ENCODE results near the gene PACSIN2.
A peak's percentile ranks its signal among the peaks of the same experiment; 100 is the strongest.

The PACSIN2 gene

GRCh38 chr22:42905702-42906183 is 109.2 kb downstream of the PACSIN2 start:
- peak; percentile 43 for DNase-seq (ENCODE audit: low spot score)

GRCh38 chr22:42905217-42905616 is 109.7 kb downstream of the PACSIN2 start:
- DNase-seq (ENCODE audit: low spot score), result peak; percentile 67

DNA sequence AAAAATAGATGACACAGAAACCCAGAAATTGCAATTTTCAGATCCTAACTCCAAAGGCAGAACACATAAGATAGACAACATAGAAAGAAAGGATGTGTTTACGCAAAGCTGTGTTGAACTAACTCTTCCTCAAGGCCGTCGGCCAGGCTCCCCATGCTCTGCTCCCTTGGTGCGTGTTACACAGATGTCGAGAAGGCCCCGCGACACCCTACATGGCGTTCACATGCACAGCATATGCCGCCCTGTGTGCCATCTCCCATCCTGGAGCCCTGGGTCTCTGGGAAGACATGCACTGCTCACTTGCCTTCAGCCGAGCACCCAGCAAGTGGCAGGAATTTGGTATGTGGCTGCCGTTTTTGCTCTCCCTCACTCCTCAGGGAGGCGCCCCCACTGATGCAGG is 110.9 kb downstream of the PACSIN2 start:
- DNase-seq (ENCODE audit: low spot score), result no peak

GRCh38 chr22:42902875-42903510 is 112.0 kb downstream of the PACSIN2 start:
- DNase-seq (ENCODE audit: low spot score), result no peak

DNA sequence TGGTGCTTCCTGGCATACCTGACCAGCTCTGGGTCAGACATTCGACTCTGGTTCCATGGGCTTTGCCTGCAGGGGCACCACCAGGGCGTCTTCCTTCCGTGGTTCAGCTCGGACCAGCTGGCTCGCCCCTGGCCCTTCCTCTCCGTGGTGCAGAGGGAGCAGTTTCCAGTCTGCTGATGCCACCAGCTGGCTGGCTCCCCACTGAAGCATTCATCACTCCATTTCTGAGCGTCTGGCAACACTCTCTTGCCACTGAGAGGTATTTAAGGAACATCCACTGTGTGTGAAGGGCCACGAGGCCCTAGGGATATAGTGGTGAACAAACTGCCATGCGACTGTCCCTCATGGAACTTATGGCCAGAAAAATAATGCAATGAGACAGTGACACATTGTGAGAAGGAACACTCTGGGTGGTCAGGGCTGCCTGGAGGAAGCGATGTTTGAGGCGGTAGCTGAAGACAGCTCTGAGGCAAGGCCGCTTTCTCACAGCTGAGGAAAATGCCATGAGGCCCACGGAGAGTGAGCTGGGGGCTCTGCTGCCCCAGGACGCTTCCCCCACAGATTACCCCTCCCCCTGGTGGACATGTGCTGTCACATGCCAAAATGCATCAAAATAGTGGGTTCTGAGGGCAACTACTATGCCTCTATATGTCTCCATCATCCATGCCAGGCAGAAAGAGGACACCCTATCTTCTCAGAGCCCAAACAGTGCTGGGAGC is 113.0 kb downstream of the PACSIN2 start:
- peak; percentile 56 for DNase-seq (ENCODE audit: low spot score)

DNA sequence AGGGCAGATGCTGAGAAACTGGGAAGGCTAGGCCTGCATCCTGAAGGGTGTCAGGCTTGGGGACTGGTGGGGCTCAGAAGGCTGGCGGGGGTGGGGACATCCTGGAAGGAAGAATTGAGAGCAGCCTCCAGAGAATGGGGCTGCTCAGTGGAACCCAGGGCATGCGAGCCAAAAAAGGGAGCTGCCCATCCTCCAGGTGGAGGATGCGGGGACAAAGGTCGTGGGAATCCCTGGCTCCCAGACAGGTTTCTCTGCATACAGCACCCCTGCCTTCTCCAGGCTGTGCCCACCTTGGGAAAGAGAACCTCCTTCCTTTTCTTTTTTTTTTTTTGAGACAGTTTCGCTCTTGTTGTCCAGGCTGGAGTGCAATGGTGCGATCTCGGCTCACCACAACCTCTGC is 117.0 kb downstream of the PACSIN2 start:
- DNase-seq (ENCODE audit: low spot score), result no peak

DNA sequence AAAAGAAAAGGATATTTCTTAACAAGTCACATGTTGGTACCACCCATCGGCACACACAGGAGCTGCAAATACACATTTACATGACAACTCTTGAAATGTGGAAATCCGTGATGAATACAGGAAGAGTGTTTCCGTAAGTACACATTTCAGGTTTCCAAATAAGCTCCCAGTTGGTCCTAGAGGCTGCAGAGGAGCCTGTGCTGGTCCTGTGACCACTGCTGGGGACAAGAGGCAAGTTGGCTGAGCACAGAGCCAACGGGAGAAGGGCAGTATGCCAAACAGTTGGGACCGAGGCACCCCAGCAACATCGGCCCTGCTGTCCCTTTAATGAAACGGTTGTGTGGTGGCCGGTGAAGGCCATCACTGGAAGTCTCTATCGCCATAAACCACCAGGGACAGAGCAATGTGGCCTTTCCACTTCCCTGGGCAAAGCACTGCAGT is 119.4 kb downstream of the PACSIN2 start:
- DNase-seq (ENCODE audit: low spot score), result peak; percentile 79

GRCh38 chr22:42895087-42895486 is 119.9 kb downstream of the PACSIN2 start:
- DNase-seq (ENCODE audit: low spot score), result peak; percentile 49

- no peak for DNase-seq (ENCODE audit: low spot score)
Observed at GRCh38 chr22:42893371-42894150, 121.4 kb downstream of the PACSIN2 start.

GRCh38 chr22:42892571-42893316 is 122.2 kb downstream of the PACSIN2 start:
- no peak for DNase-seq (ENCODE audit: low spot score)

GRCh38 chr22:42892156-42892555 is 122.8 kb downstream of the PACSIN2 start:
- no peak for DNase-seq (ENCODE audit: low spot score)

- no peak for DNase-seq (ENCODE audit: low spot score)
Observed at GRCh38 chr22:42891696-42892095, 123.3 kb downstream of the PACSIN2 start.

DNA sequence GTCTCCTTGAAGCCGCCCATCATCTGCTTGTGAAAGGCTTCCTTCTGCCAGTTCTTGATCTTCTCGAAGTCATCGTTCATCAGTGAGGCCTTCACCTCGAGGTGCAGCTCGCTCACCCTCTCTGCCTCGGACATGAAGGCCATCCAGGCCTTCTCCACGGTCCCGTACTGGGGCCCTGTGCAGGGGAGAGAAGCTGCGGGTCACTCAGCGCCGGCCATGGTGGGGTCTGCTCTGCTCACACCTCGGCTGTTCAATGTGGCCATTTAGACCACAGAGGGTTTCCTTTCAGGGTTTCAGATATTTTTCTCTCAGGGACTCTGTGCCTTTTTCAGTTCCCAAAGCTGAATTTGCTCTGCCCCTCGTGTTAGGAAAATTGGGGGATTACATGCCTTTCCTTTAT is 123.9 kb downstream of the PACSIN2 start:
- no peak for DNase-seq (ENCODE audit: low spot score)

DNA sequence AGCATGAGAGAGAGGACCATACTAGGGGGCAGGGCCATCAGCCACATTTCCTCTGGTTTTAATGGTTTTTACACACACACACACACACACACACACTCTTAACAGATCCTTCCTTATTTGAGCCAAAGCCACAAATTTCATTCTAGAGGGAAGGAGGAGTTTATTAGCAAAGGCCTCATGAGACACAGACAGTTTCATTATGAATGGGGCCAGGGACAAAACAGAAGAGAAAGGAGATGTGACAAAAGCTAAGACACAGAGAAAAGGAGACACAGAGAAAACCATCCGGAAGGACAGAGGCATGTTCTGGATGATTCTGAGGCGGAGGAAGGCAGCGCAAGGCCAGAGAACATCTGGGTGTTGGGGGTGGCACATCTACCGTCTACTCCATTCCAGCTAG is 125.6 kb downstream of the PACSIN2 start:
- no peak for DNase-seq (ENCODE audit: low spot score)

DNA sequence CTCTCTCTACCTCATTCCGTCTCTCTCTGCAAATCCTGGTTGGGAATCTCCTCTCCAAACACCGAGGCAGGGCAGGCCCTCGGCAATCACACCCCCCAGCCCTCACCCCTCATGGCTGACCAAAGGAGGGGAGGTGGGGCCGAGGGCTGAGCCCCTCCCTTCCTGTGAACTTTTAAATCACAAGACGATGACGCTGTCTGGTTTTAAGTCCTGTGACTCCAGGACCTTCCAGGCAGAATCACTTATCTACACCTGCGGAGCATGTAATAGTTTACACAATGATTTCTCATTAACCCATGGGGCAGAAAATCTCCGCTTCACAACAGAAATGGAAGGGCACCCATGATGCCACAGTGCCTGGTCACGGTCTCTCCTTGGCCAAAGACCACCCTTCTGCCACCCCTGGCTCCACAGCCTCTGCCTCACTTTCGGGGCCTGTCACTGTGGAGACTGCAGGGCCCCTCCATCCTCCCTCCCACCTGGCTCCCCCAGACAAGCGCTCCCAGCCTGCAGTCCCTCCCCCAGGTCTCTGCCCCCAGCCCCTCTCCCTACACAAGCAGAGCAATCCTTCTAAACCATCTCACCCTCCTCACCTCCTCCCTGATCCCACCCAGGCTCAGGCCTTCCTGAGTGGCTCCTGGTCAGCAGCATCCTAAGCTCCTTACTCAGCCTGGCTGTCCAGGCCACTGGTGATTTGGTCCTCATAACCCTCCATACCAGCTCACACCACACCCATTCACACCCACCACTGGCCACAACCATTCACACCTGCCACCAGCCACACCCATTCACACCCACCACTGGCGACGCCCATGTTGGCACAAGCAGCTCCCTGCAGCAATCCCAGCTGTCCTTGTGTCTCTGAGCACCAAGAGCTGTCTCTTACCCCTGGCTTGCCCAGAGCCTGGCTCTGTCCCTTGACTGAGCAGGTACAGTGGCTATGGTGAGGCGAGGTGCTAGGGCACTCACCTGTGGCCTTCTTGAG is 127.1 kb downstream of the PACSIN2 start:
- no peak for DNase-seq (ENCODE audit: low spot score)

DNA sequence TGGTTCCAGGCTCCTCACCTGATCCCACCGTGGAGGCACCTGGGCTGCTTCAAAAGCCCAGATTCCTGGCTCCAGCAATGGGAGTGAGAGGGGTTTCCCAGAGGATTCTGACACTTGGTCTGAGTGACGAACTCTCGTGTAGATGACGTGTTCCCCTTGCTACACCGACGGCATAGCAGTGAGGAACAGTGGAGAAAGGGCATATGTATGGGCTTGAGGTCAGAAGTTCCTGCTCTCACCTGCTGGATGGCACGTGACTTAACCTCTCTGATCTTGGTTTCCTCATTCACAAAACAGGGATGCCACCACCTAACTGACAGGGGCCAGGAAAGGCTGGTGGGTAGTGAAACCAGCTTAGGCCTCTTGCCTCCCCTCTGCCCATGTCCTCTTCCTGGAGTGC is 127.8 kb downstream of the PACSIN2 start:
- no peak for DNase-seq (ENCODE audit: low spot score)

DNA sequence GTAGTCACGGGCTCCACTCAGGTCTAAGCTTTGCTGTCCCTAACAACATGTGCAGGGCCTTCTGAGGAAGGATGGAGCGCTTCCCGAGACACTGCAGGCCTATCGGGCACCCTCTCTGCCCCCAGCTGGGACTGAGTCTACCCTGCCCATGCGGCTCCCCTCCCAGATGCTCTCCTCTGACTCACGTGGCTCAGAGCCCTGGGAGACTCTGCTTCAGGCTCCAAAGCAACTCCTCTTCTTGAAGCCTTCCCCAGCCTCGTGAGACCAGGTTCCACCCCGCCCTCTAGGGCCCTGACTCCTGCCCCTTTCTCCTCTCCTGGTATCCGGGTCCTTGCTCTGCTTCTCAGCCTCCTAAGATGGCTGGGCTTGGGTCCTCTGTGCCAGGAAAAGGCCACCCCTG is 129.5 kb downstream of the PACSIN2 start:
- no peak for DNase-seq (ENCODE audit: low spot score)

GRCh38 chr22:42884616-42885375 is 130.2 kb downstream of the PACSIN2 start:
- no peak for DNase-seq (ENCODE audit: low spot score)

DNA sequence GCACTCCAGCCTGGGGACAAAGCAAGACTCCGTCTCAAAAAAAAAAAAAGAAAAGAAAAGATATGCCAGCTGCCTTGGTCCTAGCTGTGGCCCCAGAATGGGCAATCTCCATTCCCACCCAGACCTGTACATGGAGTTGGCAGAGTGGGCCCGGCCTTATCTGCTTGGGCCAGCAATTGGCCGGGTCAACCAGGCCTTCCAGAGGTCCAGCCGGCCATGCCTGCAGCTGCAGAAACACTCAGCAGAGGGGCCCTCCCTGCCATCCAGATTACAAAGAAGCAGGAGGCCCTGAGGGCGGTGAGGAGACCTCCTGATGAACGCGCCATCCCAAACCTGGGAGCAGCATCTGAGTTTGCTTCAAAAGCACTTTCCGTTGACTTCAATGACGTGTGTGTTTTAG is 131.0 kb downstream of the PACSIN2 start:
- no peak for DNase-seq (ENCODE audit: low spot score)

DNA sequence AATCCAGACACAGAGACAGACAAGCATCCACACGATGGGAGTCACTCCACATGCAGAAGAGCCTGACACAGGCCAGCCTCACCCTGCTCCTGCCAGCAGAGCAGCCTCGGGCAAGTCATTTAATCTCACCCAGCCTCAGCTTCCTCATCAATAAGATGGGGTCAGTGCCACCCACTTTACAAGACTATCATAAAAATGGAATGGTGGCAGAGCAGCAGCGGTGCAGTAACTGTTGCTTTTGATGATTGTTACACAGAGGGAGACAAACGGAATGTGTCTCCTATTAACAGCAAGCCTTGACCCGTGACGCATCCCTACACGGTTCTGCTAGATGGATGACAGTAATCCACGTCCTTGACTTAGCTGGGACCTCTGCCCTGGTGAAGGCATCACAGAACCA is 131.8 kb downstream of the PACSIN2 start:
- DNase-seq (ENCODE audit: low spot score), result no peak
